PFSK-1 (cell line): Measurements from ENCODE around the gene C3orf18.

Experiments used
- FOXP2 ChIP-seq: optimal IDR thresholded peaks from 2 replicates; pipeline ENCODE3; 2011; ENCODE audit warnings: borderline replicate concordance, control low read depth, inconsistent platforms; ENCODE audit not compliant: insufficient read depth; ENCODE audit errors: extremely low read length, extremely low read depth
- POLR2AphosphoS5 ChIP-seq: IDR thresholded peaks from 2 replicates; pipeline ENCODE4 v1.6.1; 2012; ENCODE audit warnings: low read depth, mild to moderate bottlenecking, control low read depth, low read length, moderate library complexity
- SIN3A ChIP-seq: IDR thresholded peaks from 2 replicates; pipeline ENCODE4 v1.6.1; 2012; ENCODE audit warnings: mild to moderate bottlenecking, low read length, moderate library complexity, borderline replicate concordance; ENCODE audit not compliant: insufficient read depth
- TAF1 ChIP-seq: IDR thresholded peaks from 2 replicates; pipeline ENCODE4 v1.6.1; 2012; ENCODE audit warnings: low read length, control low read depth, borderline replicate concordance; ENCODE audit not compliant: insufficient read depth
- TF ChIP-seq, protein P1 (sequence below), 2 experiments: IDR thresholded peaks; 2 replicates each; pipeline versions ENCODE4 v1.6.1 to v1.8.0; 2011 to 2012; ENCODE audit warnings: low read depth in 2 of 2, low read length in 2 of 2, control low read depth in 1 of 2, inconsistent platforms in 1 of 2, mild to moderate bottlenecking in 1 of 2, moderate library complexity in 1 of 2; ENCODE audit not compliant: insufficient read depth in 1 of 2

DNA sequence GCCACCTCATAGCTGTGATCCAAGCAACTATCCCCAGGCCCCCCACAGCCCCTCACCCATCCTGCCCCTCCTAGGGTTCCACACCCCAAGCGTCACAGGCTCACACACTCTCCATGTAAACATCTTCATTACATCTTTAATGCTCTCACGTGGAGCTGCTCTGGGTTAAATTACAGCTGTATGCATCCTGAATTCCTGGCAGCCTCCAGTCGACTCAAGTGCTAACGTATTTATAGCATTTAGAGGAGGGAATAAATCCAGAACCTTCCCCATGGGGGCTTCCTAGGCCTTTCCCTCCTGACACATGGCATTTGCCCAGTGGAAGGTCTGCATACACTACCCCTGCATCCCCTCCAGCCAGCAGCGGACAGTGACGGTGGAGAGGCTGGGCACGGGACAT, 9.6 kb downstream of the C3orf18 start:
- no peak for TF ChIP-seq SIN3A
- TF ChIP-seq, protein P1, sequence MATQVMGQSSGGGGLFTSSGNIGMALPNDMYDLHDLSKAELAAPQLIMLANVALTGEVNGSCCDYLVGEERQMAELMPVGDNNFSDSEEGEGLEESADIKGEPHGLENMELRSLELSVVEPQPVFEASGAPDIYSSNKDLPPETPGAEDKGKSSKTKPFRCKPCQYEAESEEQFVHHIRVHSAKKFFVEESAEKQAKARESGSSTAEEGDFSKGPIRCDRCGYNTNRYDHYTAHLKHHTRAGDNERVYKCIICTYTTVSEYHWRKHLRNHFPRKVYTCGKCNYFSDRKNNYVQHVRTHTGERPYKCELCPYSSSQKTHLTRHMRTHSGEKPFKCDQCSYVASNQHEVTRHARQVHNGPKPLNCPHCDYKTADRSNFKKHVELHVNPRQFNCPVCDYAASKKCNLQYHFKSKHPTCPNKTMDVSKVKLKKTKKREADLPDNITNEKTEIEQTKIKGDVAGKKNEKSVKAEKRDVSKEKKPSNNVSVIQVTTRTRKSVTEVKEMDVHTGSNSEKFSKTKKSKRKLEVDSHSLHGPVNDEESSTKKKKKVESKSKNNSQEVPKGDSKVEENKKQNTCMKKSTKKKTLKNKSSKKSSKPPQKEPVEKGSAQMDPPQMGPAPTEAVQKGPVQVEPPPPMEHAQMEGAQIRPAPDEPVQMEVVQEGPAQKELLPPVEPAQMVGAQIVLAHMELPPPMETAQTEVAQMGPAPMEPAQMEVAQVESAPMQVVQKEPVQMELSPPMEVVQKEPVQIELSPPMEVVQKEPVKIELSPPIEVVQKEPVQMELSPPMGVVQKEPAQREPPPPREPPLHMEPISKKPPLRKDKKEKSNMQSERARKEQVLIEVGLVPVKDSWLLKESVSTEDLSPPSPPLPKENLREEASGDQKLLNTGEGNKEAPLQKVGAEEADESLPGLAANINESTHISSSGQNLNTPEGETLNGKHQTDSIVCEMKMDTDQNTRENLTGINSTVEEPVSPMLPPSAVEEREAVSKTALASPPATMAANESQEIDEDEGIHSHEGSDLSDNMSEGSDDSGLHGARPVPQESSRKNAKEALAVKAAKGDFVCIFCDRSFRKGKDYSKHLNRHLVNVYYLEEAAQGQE (IDR thresholded peaks at IDR 0.05; ENCODE audit: insufficient read depth in 1 of 2, low read depth in 2 of 2, low read length in 2 of 2), result no peak
- no peak for TF ChIP-seq POLR2AphosphoS5
- TF ChIP-seq TAF1, result no peak
- TF ChIP-seq FOXP2, result no peak
